Measurements from ENCODE around the gene TRIM2. TPM values are rescaled to one million over a fixed set of nuclear protein-coding genes. Genes with fewer than 3 reads are reported as not detected.

TRIM2 gene
- total and polyA plus RNA-seq, 4 donors = 3.4 to 15.5 (median 8.9) TPM

DNA sequence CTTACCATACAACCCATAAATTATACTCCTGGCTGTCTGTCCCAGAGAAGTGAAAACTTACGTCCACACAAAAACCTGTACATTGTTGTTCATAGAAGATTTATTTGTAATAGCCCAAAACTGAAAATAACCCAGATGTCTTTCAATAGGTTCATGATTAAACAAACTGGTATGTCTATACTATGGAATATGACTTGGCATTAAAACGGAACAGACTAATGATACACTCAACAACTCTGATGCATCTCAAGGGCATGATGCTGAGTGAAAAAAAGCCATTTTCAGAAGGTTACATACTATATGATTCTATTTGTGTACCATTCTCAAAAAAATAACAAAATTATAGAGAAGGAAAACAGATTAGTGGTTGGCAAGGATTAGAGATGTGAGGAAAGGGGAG lies 128.7 kb downstream of the TRIM2 start:
- H3K9me3 ChIP-seq (ENCODE audit: control insufficient read depth in 4 of 4, low read length in 3 of 4) = no peaks in the 10 kb centered on the region
- peaks cover 0 to 6% (median under 1%) of the 10 kb centered on the region in 4 donors for H3K36me3 ChIP-seq (ENCODE audit: control insufficient read depth in 4 of 4, insufficient read depth in 3 of 4, low read depth in 1 of 4, low read length in 3 of 4)
- TF ChIP-seq, protein P1, sequence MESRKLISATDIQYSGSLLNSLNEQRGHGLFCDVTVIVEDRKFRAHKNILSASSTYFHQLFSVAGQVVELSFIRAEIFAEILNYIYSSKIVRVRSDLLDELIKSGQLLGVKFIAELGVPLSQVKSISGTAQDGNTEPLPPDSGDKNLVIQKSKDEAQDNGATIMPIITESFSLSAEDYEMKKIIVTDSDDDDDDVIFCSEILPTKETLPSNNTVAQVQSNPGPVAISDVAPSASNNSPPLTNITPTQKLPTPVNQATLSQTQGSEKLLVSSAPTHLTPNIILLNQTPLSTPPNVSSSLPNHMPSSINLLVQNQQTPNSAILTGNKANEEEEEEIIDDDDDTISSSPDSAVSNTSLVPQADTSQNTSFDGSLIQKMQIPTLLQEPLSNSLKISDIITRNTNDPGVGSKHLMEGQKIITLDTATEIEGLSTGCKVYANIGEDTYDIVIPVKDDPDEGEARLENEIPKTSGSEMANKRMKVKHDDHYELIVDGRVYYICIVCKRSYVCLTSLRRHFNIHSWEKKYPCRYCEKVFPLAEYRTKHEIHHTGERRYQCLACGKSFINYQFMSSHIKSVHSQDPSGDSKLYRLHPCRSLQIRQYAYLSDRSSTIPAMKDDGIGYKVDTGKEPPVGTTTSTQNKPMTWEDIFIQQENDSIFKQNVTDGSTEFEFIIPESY (IDR thresholded peaks at IDR 0.05) = no peak
- no peak for TF ChIP-seq HNF4A (conservative IDR thresholded peaks at IDR 0.05)
- no peak for TF ChIP-seq SP1 (IDR thresholded peaks at IDR 0.05)
- no peak for TF ChIP-seq JUND (IDR thresholded peaks at IDR 0.05)
- TF ChIP-seq CTCF (IDR thresholded peaks at IDR 0.05; ENCODE audit: low read depth, low read length, missing input control) = no peak
- TF ChIP-seq ATF3 (IDR thresholded peaks at IDR 0.05) = no peak
- no peak for TF ChIP-seq REST (IDR thresholded peaks at IDR 0.05)
- no peak for TF ChIP-seq RAD21 (IDR thresholded peaks at IDR 0.05)
- H3K27ac ChIP-seq (ENCODE audit: low read depth in 1 of 2, low read length in 2 of 2) = no peak overlapping the region
- no peak for DNase-seq (ENCODE audit: low spot score)
- H3K4me1 ChIP-seq (ENCODE audit: control insufficient read depth in 4 of 4, insufficient read depth in 4 of 4, low read length in 3 of 4) = no peaks in the 10 kb centered on the region
- no peak overlapping the region for H3K4me3 ChIP-seq (ENCODE audit: low read depth in 1 of 3, low read length in 3 of 3)
- 92% methylated on average over 2 of the region's 2 CpGs for WGBS
- no peak overlapping the region for H3K9ac ChIP-seq (ENCODE audit: low read depth in 1 of 2, low read length in 2 of 2)
- H3K27me3 ChIP-seq (ENCODE audit: control insufficient read depth in 4 of 4, insufficient read depth in 4 of 4, low read length in 3 of 4) = no peaks in the 10 kb centered on the region

DNA sequence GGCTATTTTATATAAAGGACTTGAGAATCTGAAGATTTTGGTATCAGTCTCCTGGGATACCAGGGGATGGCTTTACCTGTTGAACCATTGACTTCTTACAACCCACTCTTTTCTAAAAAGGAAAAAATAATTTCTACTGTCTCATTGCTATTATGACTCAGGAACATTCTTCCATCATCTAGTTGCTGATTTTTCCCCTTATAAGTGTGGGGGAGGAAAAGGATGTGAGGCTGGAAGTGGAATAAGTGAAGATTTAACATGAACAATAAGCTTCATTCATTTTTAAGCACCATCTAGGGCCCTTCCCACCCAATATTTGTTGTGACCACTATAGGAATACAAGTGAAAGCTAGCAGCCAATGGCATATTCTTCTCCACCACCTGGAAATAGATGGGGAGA lies 129.6 kb downstream of the TRIM2 start:
- TF ChIP-seq EGR1 (IDR thresholded peaks at IDR 0.05; ENCODE audit: low read depth in 2 of 2) (no peak), SP1 (IDR thresholded peaks at IDR 0.05) (no peak), NR2F2 (IDR thresholded peaks at IDR 0.05) (no peak), FOXA1 (IDR thresholded peaks at IDR 0.05) (no peak), TAF1 (conservative IDR thresholded peaks at IDR 0.05) (no peak), CTCF (IDR thresholded peaks at IDR 0.05; ENCODE audit: low read depth, low read length, missing input control) (no peak)
- H3K4me3 ChIP-seq (ENCODE audit: low read depth in 1 of 3, low read length in 3 of 3) = no peak overlapping the region
- peaks cover 0 to 6% (median under 1%) of the 10 kb centered on the region in 4 donors for H3K36me3 ChIP-seq (ENCODE audit: control insufficient read depth in 4 of 4, insufficient read depth in 3 of 4, low read depth in 1 of 4, low read length in 3 of 4)

More for the DNA sequence above, 129.6 kb downstream of the TRIM2 start:
- Histone ChIP-seq H3K27me3 (ENCODE audit: control insufficient read depth in 4 of 4, insufficient read depth in 4 of 4, low read length in 3 of 4) (no peaks in the 10 kb centered on the region), H3K9ac (ENCODE audit: low read depth in 1 of 2, low read length in 2 of 2) (no peak overlapping the region), H3K9me3 (ENCODE audit: control insufficient read depth in 4 of 4, low read length in 3 of 4) (no peaks in the 10 kb centered on the region), H3K27ac (ENCODE audit: low read depth in 1 of 2, low read length in 2 of 2) (no peak overlapping the region), H3K4me1 (ENCODE audit: control insufficient read depth in 4 of 4, insufficient read depth in 4 of 4, low read length in 3 of 4) (no peaks in the 10 kb centered on the region)
- DNase-seq (ENCODE audit: low spot score) = no peak

Measured in liver (tissue), 9 donors.